Stimulated activated CD4-positive, alpha-beta T cell treated with anti-CD3 and anti-CD28 coated beads, TNF-alpha, amount 100 ng/mL, for 1 hour (primary cell): ENCODE data around the gene SEC22A.

Source experiments
- DNase-seq, 3 donors: peaks; one replicate each; pipeline ENCODE4 v3.0.0-alpha.2; 2020; ENCODE audit warnings: low read depth in 3 of 3, low spot score in 1 of 3

The SEC22A gene

GRCh38 chr3:123262226-123262625 lies 60.5 kb downstream of the SEC22A start:
- no peak for DNase-seq

GRCh38 chr3:123262868-123263267 lies 61.1 kb downstream of the SEC22A start:
- DNase-seq = no peak

GRCh38 chr3:123263941-123264340 lies 62.2 kb downstream of the SEC22A start:
- no peak for DNase-seq

- no peak for DNase-seq
Measured at GRCh38 chr3:123267821-123268220, 66.1 kb downstream of the SEC22A start.

- DNase-seq = no peak
Measured at GRCh38 chr3:123270818-123271217, 69.1 kb downstream of the SEC22A start.

GRCh38 chr3:123271466-123272159 lies 69.9 kb downstream of the SEC22A start:
- no peak for DNase-seq

- DNase-seq = no peak
Measured at GRCh38 chr3:123272547-123272946, 70.8 kb downstream of the SEC22A start.

GRCh38 chr3:123275691-123276090 lies 73.9 kb downstream of the SEC22A start:
- DNase-seq = no peak

- DNase-seq = no peak
Measured at GRCh38 chr3:123276346-123277006, 74.7 kb downstream of the SEC22A start.

GRCh38 chr3:123277106-123277505 lies 75.4 kb downstream of the SEC22A start:
- DNase-seq = no peak

GRCh38 chr3:123278446-123278845 lies 76.7 kb downstream of the SEC22A start:
- DNase-seq = no peak

- no peak for DNase-seq
Measured at GRCh38 chr3:123279121-123279520, 77.4 kb downstream of the SEC22A start.

GRCh38 chr3:123281406-123281805 lies 79.7 kb downstream of the SEC22A start:
- no peak for DNase-seq

GRCh38 chr3:123281929-123282328 lies 80.2 kb downstream of the SEC22A start:
- DNase-seq = no peak

GRCh38 chr3:123282461-123282860 lies 80.7 kb downstream of the SEC22A start:
- DNase-seq = no peak

GRCh38 chr3:123283074-123283473 lies 81.3 kb downstream of the SEC22A start:
- DNase-seq = no peak

- no peak for DNase-seq
Measured at GRCh38 chr3:123283657-123284398, 82.1 kb downstream of the SEC22A start.

- DNase-seq = no peak
Measured at GRCh38 chr3:123284399-123285010, 82.8 kb downstream of the SEC22A start.

GRCh38 chr3:123285066-123285465 lies 83.3 kb downstream of the SEC22A start:
- no peak for DNase-seq

- no peak for DNase-seq
Measured at GRCh38 chr3:123285479-123285878, 83.7 kb downstream of the SEC22A start.

- DNase-seq = no peak
Measured at GRCh38 chr3:123285931-123286307, 84.2 kb downstream of the SEC22A start.
